Fibroblast of mammary gland (primary cell): ENCODE data around the gene ZXDC.

Experiments
- DNase-seq: peaks from one replicate; pipeline ENCODE4 v3.0.0-alpha.2; 2010; ENCODE audit warnings: low read depth
- H3K4me3 ChIP-seq: 2 replicates; pipeline ENCODE4 v1.5.1; 2011; ENCODE audit warnings: low read depth, mild to moderate bottlenecking, low read length, moderate library complexity; ENCODE audit not compliant: control insufficient read depth
- CTCF ChIP-seq: conservative IDR thresholded peaks from 2 replicates; pipeline ENCODE4 v1.5.1; 2011; ENCODE audit warnings: low read depth, low read length, inconsistent platforms; ENCODE audit not compliant: control insufficient read depth, insufficient read depth

Gene ZXDC

GRCh38 chr3:126501054-126501453, 25.4 kb upstream of the ZXDC start:
- no peak for DNase-seq
- TF ChIP-seq CTCF: no peak

DNA sequence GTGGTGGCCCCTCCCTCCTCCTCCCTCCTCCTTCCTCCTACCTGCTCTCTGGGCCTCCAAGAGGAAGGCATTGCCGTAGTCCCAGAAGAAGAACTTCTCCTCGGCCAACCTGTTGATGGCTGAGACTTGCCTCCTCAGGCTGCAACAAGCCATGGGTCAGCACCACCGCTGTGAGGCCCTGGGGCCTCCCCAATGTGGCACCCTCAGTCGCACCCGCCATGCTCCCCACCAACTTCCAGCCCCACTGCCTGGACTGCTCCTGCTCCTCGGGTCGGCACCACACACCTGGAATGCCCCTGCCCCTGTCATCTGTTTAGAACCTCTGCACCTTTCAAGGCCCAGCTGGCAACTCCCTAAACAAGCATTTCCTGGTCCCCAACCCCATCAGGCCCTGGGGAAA, 24.3 kb upstream of the ZXDC start:
- no peak overlapping the region for H3K4me3 ChIP-seq
- DNase-seq: no peak
- TF ChIP-seq CTCF: no peak

More at GRCh38 chr3:126501054-126501453, 25.4 kb upstream of the ZXDC start:
- H3K4me3 ChIP-seq: no peak overlapping the region

GRCh38 chr3:126499401-126499800, 23.7 kb upstream of the ZXDC start:
- no peak for TF ChIP-seq CTCF
- no peak for DNase-seq
- no peak overlapping the region for H3K4me3 ChIP-seq

- DNase-seq: no peak
- H3K4me3 ChIP-seq: no peak overlapping the region
- TF ChIP-seq CTCF: no peak
Observed at GRCh38 chr3:126498929-126499328, 23.2 kb upstream of the ZXDC start.

- TF ChIP-seq CTCF: no peak
- no peak for DNase-seq
- no peak overlapping the region for H3K4me3 ChIP-seq
Observed at GRCh38 chr3:126498461-126498860, 22.8 kb upstream of the ZXDC start.

- TF ChIP-seq CTCF: no peak
- H3K4me3 ChIP-seq: no peak overlapping the region
- no peak for DNase-seq
Observed at GRCh38 chr3:126497956-126498355, 22.3 kb upstream of the ZXDC start.
